Activated CD4-positive, alpha-beta memory T cell treated with anti-CD3 and anti-CD28 coated beads for 36 hours (primary cell): ENCODE measurements around the gene SLC16A9. TPM values are rescaled to one million over a fixed set of nuclear protein-coding genes. Genes with fewer than 3 reads are reported as not detected.
A peak's percentile ranks its signal among the peaks of the same experiment; 100 is the strongest.

Experiments used
- CTCF ChIA-PET: fragments of 350-600 bp; sonication (Branson Sonifier 250); formaldehyde crosslinking; loops from one replicate; lab custom pipeline; 2021; ENCODE audit warnings: antibody characterized with exemption, inconsistent platforms; lab: Charles Lee
- POLR2A ChIA-PET: fragments of 350-600 bp; sonication (Branson Sonifier 250); formaldehyde crosslinking; loops from one replicate; lab custom pipeline; 2021; ENCODE audit warnings: antibody characterized with exemption; lab: Charles Lee
- DNase-seq: peaks from one replicate; pipeline ENCODE4 v3.0.0-alpha.2; 2020
- H3K27ac Mint-ChIP-seq: one replicate; pipeline ENCODE4 v1.8.0; 2021; ENCODE audit warnings: mixed read lengths
- H3K27me3 Mint-ChIP-seq: one replicate; pipeline ENCODE4 v1.8.0; 2021; ENCODE audit warnings: mixed read lengths
- H3K36me3 Mint-ChIP-seq: one replicate; pipeline ENCODE4 v1.8.0; 2021; ENCODE audit warnings: mixed read lengths
- H3K4me1 Mint-ChIP-seq: one replicate; pipeline ENCODE4 v1.8.0; 2021; ENCODE audit warnings: low read depth, mixed read lengths
- H3K4me3 Mint-ChIP-seq: one replicate; pipeline ENCODE4 v1.8.0; 2021; ENCODE audit warnings: mild to moderate bottlenecking, mixed read lengths
- H3K9me3 Mint-ChIP-seq: one replicate; pipeline ENCODE4 v1.8.0; 2021; ENCODE audit warnings: mixed read lengths
- intact Hi-C: fragments of 100-400 bp; cut with micrococcal nuclease; formaldehyde crosslinking; loops from one replicate; pipeline ENCODE4 v1.15.1; 2023
- total RNA-seq, 2 experiments: library from RNA; stranded (reverse); gene quantifications; one replicate each; pipeline ENCODE4 v1.2.3, GENCODE V29; 2021

Gene SLC16A9
- total RNA-seq, 2 experiments from 2014 or later: 0.40 to 0.44 TPM

GRCh38 chr10:59708816-59709394 is 745 bp downstream of the SLC16A9 start:
- peaks cover 48% of the 10 kb centered on the region for H3K27me3 Mint-ChIP-seq
- H3K27ac Mint-ChIP-seq: no peak overlapping the region
- peak overlapping the region; percentile 55 for H3K4me3 Mint-ChIP-seq
- DNase-seq: peak; percentile 16
- H3K36me3 Mint-ChIP-seq: no peaks in the 10 kb centered on the region
- ChIA-PET CTCF (no interaction called here), POLR2A (interaction anchor here (0.9 kb wide), 1 partner anchor 197 kb away, joined by 3 read pairs; the partner anchor contains the start of gene CCDC6)
- no peaks in the 10 kb centered on the region for H3K4me1 Mint-ChIP-seq
- intact Hi-C loops: loop anchor here (1.0 to 10.0 kb wide), 3 partner anchors 83 to 1194 kb away; partner anchors contain the start of gene BICC1
- no peaks in the 10 kb centered on the region for H3K9me3 Mint-ChIP-seq

DNA sequence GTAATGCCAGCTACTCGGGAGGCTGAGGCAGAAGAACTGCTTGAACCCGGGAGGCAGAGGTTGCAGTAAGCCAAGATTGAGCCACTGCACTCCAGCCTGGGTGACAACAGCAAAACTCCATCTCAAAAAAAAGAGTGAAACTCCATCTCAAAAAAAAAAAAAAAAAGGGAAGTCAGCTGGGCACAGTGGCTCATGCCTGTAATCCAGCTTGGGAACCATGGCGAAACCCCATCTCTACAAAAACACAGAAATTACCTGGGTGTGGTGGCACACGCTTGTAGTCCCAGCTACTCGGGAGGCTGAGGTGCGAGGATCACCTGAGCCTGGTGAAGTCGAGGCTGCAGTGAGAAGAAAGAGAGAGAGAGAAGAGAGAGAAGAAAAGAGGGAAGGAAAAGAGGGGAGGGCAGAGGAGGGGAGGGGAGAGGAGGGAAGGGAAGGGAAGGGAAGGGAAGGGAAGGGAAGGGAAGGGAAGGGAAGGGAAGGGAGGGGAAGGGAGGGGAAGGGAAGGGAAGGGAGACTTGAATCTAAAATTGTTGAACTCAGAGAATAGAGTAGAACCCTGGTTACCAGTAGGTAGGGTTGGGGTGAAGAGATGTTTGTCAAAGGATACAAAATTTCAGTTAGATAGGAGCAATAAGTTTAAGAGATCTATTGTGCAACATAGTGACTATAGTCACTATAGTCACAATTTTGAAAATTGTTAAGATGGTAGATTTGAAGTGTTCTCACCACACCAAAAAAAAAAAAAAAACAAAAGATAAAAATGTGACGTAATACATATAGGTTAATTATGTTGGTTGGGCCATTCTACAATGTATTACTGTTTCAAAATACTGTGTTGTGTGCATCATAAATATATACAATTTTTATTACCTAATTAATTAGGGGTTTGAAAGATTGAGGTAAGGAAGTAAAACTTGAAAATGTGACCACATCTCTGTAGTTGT is 2.5 kb downstream of the SLC16A9 start:
- DNase-seq: no peak
- H3K27ac Mint-ChIP-seq: no peak overlapping the region
- no peaks in the 10 kb centered on the region for H3K4me1 Mint-ChIP-seq
- intact Hi-C loops: loop anchor here (10.0 kb wide), 1 partner anchor 1192 kb away; the partner anchor contains the start of gene BICC1
- ChIA-PET POLR2A (no interaction called here), CTCF (no interaction called here)
- H3K9me3 Mint-ChIP-seq: no peaks in the 10 kb centered on the region
- H3K4me3 Mint-ChIP-seq: no peak overlapping the region
- peaks cover 42% of the 10 kb centered on the region for H3K27me3 Mint-ChIP-seq
- no peaks in the 10 kb centered on the region for H3K36me3 Mint-ChIP-seq

GRCh38 chr10:59705931-59706330 is 3.7 kb downstream of the SLC16A9 start:
- intact Hi-C loops: loop anchor here (10.0 kb wide), 1 partner anchor 1191 kb away; the partner anchor contains the start of gene BICC1
- no peaks in the 10 kb centered on the region for H3K9me3 Mint-ChIP-seq
- no peaks in the 10 kb centered on the region for H3K36me3 Mint-ChIP-seq
- peaks cover 36% of the 10 kb centered on the region for H3K27me3 Mint-ChIP-seq
- H3K27ac Mint-ChIP-seq: no peak overlapping the region
- no peaks in the 10 kb centered on the region for H3K4me1 Mint-ChIP-seq
- ChIA-PET POLR2A (no interaction called here), CTCF (no interaction called here)
- no peak overlapping the region for H3K4me3 Mint-ChIP-seq
- DNase-seq: no peak

DNA sequence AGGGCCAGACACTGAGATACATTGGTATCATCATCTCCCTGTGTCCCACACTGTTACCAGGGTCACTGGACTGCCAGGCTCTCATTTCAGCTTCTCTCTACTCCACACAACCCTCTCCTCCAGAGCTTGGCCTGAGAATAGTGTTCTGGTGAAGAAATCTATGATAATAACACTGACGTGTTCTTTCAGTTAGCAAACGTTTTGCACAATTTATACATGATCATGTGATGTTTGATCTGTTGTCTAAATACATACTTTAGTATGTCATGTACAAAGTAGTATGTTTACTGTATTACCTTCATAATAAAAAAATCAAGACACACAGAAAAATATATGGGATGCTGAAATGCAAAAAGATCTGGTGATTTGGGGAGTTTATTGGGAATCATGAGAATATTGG is 5.0 kb downstream of the SLC16A9 start:
- POLR2A ChIA-PET: no interaction called here

DNA sequence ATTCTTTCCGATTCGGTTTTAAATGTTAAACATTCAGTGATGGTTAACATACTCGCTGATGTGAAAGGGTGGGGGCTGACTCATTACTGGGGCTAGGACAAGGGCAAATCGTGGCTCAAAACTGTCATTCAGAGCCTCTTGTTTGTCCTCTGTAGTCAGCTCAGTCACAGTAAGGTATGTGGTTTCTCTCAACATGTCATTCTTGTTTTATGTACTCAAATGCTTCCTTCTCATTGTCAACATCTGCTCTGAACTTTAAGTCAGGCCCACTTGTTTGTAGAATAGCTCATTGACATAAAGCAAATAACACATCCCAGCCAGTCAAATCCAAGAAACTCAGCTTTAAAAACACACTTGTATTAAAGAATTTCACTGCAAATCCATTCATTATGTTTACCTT is 7.3 kb downstream of the SLC16A9 start:
- DNase-seq: no peak
- no peaks in the 10 kb centered on the region for H3K9me3 Mint-ChIP-seq
- no peaks in the 10 kb centered on the region for H3K4me1 Mint-ChIP-seq
- peaks cover 25% of the 10 kb centered on the region for H3K27me3 Mint-ChIP-seq
- H3K36me3 Mint-ChIP-seq: no peaks in the 10 kb centered on the region
- no peak overlapping the region for H3K4me3 Mint-ChIP-seq
- H3K27ac Mint-ChIP-seq: no peak overlapping the region
- ChIA-PET POLR2A (no interaction called here), CTCF (no interaction called here)
- intact Hi-C loops: loop anchor here (10.0 kb wide), 1 partner anchor 1188 kb away; the partner anchor contains the start of gene BICC1

More for the DNA sequence above, 5.0 kb downstream of the SLC16A9 start:
- intact Hi-C loops: loop anchor here (10.0 kb wide), 1 partner anchor 1190 kb away; the partner anchor contains the start of gene BICC1
- Mint-ChIP-seq H3K4me1 (no peaks in the 10 kb centered on the region), H3K36me3 (no peaks in the 10 kb centered on the region), H3K27me3 (peaks cover 31% of the 10 kb centered on the region), H3K4me3 (no peak overlapping the region), H3K27ac (no peak overlapping the region), H3K9me3 (no peaks in the 10 kb centered on the region)
- no peak for DNase-seq
- CTCF ChIA-PET: no interaction called here

GRCh38 chr10:59700709-59701108 is 8.9 kb downstream of the SLC16A9 start:
- Mint-ChIP-seq H3K27me3 (peaks cover 17% of the 10 kb centered on the region), H3K36me3 (no peaks in the 10 kb centered on the region), H3K4me3 (no peak overlapping the region), H3K27ac (no peak overlapping the region), H3K9me3 (no peaks in the 10 kb centered on the region), H3K4me1 (no peaks in the 10 kb centered on the region)
- ChIA-PET CTCF (no interaction called here), POLR2A (no interaction called here)
- DNase-seq: no peak
- intact Hi-C loops: loop anchor here (10.0 kb wide), 1 partner anchor 1186 kb away; the partner anchor contains the start of gene BICC1

- no peak for DNase-seq
- H3K27me3 Mint-ChIP-seq: peaks cover 13% of the 10 kb centered on the region
- H3K4me3 Mint-ChIP-seq: no peak overlapping the region
- intact Hi-C loops: no loop called here
- no peak overlapping the region for H3K27ac Mint-ChIP-seq
- no peaks in the 10 kb centered on the region for H3K4me1 Mint-ChIP-seq
- POLR2A ChIA-PET: no interaction called here
- CTCF ChIA-PET: no interaction called here
- H3K36me3 Mint-ChIP-seq: no peaks in the 10 kb centered on the region
- no peaks in the 10 kb centered on the region for H3K9me3 Mint-ChIP-seq
These were observed 11.3 kb downstream of the SLC16A9 start for GRCh38 chr10:59698326-59698725.

- Mint-ChIP-seq H3K4me3 (no peak overlapping the region), H3K4me1 (no peaks in the 10 kb centered on the region), H3K27ac (no peak overlapping the region), H3K36me3 (no peaks in the 10 kb centered on the region), H3K27me3 (peaks cover 7% of the 10 kb centered on the region), H3K9me3 (no peaks in the 10 kb centered on the region)
- no peak for DNase-seq
- ChIA-PET CTCF (interaction anchor here (0.6 kb wide), 1 partner anchor 53 kb away, joined by 3 read pairs; no protein-coding TSS in a partner anchor), POLR2A (no interaction called here)
- intact Hi-C loops: no loop called here
These were observed 14.0 kb downstream of the SLC16A9 start for GRCh38 chr10:59695637-59696036.

DNA sequence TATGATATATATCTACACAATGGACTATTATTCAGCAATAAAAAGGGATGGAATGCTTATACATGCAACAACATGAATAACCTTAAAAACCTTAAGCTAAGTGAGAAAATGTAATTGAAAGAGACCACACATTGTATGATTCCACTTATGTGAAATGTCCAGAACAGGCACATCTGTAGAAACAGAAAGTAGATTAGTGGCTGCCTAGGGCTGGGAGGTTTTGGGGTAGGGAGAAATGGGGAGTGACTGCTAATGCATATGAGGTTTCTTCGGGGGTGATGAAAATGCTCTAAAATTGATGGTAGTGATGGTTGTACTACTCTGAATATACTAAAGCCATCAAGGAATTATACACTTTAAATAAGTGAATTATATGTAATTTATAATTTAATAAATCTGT is 14.7 kb downstream of the SLC16A9 start:
- H3K4me1 Mint-ChIP-seq: no peaks in the 10 kb centered on the region

GRCh38 chr10:59692113-59692512 is 17.5 kb downstream of the SLC16A9 start:
- Mint-ChIP-seq H3K27me3 (peaks cover 3% of the 10 kb centered on the region), H3K36me3 (no peaks in the 10 kb centered on the region), H3K27ac (no peak overlapping the region), H3K4me3 (no peak overlapping the region), H3K4me1 (no peaks in the 10 kb centered on the region), H3K9me3 (no peaks in the 10 kb centered on the region)
- POLR2A ChIA-PET: no interaction called here
- no peak for DNase-seq
- CTCF ChIA-PET: no interaction called here
- intact Hi-C loops: no loop called here

More for the DNA sequence above, 14.7 kb downstream of the SLC16A9 start:
- Mint-ChIP-seq H3K4me3 (no peak overlapping the region), H3K27ac (no peak overlapping the region), H3K36me3 (no peaks in the 10 kb centered on the region), H3K9me3 (no peaks in the 10 kb centered on the region), H3K27me3 (peaks cover 5% of the 10 kb centered on the region)
- intact Hi-C loops: no loop called here
- ChIA-PET CTCF (no interaction called here), POLR2A (no interaction called here)
- DNase-seq: no peak

- no peak overlapping the region for H3K27ac Mint-ChIP-seq
- intact Hi-C loops: no loop called here
- ChIA-PET CTCF (no interaction called here), POLR2A (no interaction called here)
- H3K36me3 Mint-ChIP-seq: no peaks in the 10 kb centered on the region
- DNase-seq: no peak
- no peaks in the 10 kb centered on the region for H3K9me3 Mint-ChIP-seq
- H3K27me3 Mint-ChIP-seq: no peaks in the 10 kb centered on the region
- no peaks in the 10 kb centered on the region for H3K4me1 Mint-ChIP-seq
- no peak overlapping the region for H3K4me3 Mint-ChIP-seq
These were observed 20.7 kb downstream of the SLC16A9 start for GRCh38 chr10:59688921-59689351.

GRCh38 chr10:59687657-59688056 is 22.0 kb downstream of the SLC16A9 start:
- POLR2A ChIA-PET: no interaction called here
- Mint-ChIP-seq H3K27ac (no peak overlapping the region), H3K9me3 (no peaks in the 10 kb centered on the region), H3K27me3 (no peaks in the 10 kb centered on the region), H3K36me3 (no peaks in the 10 kb centered on the region), H3K4me1 (no peaks in the 10 kb centered on the region), H3K4me3 (no peak overlapping the region)
- intact Hi-C loops: no loop called here
- CTCF ChIA-PET: no interaction called here
- no peak for DNase-seq
